ENCODE measurements around the gene PCSK6. TPM values are rescaled to one million over a fixed set of nuclear protein-coding genes. Genes with fewer than 3 reads are reported as not detected.

PCSK6 gene
- total RNA-seq, 1 experiment from 2014 or later, result 10.6 TPM

DNA sequence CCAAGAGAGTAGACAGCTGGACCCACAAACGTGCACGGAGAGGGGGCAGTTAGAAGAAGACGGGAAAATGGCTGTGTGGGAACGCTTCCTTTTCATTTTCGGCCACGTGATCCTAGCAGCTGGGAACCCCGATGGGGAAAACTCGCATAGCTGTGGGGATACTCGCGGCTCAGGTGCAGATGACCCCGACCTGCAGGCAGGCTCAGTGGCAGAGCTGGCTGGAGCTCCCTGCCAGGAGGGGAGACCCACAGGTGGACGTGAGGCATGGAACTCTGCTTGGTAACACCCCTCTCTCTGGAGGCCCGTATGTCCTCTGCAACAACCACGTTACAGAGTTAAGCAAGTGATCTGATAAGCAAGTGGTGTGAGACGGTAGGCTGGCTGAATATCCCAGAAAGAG lies 109.9 kb downstream of the PCSK6 start:
- Histone ChIP-seq H3K27me3 (ENCODE audit: control insufficient read depth, insufficient read depth, low read length) (no peaks in the 10 kb centered on the region), H3K9me3 (ENCODE audit: control insufficient read depth, insufficient read depth, low read depth, low read length) (no peaks in the 10 kb centered on the region), H3K4me3 (ENCODE audit: low read depth in 2 of 2, low read length in 2 of 2) (no peak overlapping the region), H3K4me1 (ENCODE audit: control insufficient read depth, insufficient read depth, low read length) (no peaks in the 10 kb centered on the region), H3K27ac (ENCODE audit: low read length) (no peak overlapping the region), H3K36me3 (ENCODE audit: control insufficient read depth, insufficient read depth, low read length) (no peaks in the 10 kb centered on the region)
- TF ChIP-seq TCF7L2 (IDR thresholded peaks at IDR 0.05; ENCODE audit: low read depth, low read length) (no peak), POLR2AphosphoS5 (IDR thresholded peaks at IDR 0.05; ENCODE audit: low read depth, low read length) (no peak), SIN3A (IDR thresholded peaks at IDR 0.05; ENCODE audit: borderline replicate concordance, insufficient read depth, low read depth, low read length) (no peak)
- TF ChIP-seq, protein P1, sequence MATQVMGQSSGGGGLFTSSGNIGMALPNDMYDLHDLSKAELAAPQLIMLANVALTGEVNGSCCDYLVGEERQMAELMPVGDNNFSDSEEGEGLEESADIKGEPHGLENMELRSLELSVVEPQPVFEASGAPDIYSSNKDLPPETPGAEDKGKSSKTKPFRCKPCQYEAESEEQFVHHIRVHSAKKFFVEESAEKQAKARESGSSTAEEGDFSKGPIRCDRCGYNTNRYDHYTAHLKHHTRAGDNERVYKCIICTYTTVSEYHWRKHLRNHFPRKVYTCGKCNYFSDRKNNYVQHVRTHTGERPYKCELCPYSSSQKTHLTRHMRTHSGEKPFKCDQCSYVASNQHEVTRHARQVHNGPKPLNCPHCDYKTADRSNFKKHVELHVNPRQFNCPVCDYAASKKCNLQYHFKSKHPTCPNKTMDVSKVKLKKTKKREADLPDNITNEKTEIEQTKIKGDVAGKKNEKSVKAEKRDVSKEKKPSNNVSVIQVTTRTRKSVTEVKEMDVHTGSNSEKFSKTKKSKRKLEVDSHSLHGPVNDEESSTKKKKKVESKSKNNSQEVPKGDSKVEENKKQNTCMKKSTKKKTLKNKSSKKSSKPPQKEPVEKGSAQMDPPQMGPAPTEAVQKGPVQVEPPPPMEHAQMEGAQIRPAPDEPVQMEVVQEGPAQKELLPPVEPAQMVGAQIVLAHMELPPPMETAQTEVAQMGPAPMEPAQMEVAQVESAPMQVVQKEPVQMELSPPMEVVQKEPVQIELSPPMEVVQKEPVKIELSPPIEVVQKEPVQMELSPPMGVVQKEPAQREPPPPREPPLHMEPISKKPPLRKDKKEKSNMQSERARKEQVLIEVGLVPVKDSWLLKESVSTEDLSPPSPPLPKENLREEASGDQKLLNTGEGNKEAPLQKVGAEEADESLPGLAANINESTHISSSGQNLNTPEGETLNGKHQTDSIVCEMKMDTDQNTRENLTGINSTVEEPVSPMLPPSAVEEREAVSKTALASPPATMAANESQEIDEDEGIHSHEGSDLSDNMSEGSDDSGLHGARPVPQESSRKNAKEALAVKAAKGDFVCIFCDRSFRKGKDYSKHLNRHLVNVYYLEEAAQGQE (IDR thresholded peaks at IDR 0.05; ENCODE audit: insufficient read depth in 1 of 2, low read depth in 2 of 2, low read length in 1 of 2), result no peak
- TF ChIP-seq, protein P2, sequence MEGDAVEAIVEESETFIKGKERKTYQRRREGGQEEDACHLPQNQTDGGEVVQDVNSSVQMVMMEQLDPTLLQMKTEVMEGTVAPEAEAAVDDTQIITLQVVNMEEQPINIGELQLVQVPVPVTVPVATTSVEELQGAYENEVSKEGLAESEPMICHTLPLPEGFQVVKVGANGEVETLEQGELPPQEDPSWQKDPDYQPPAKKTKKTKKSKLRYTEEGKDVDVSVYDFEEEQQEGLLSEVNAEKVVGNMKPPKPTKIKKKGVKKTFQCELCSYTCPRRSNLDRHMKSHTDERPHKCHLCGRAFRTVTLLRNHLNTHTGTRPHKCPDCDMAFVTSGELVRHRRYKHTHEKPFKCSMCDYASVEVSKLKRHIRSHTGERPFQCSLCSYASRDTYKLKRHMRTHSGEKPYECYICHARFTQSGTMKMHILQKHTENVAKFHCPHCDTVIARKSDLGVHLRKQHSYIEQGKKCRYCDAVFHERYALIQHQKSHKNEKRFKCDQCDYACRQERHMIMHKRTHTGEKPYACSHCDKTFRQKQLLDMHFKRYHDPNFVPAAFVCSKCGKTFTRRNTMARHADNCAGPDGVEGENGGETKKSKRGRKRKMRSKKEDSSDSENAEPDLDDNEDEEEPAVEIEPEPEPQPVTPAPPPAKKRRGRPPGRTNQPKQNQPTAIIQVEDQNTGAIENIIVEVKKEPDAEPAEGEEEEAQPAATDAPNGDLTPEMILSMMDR (IDR thresholded peaks at IDR 0.05), result no peak
- intact Hi-C loops (cut with micrococcal nuclease; ENCODE audit: unreplicated experiment), result no loop called here
- BruUV-seq (replicated peaks), result no TSS peak
- CTCF ChIA-PET, result no interaction called here
- POLR2A ChIA-PET, result no interaction called here
- in situ Hi-C loops (cut with HindIII; ENCODE audit: low pct_unique_long_range_greater_than_20kb, low sequenced_read_pairs), result no loop called here
- DNase-seq (ENCODE audit: low read depth, low spot score), result no peak
- ATAC-seq, result no peak

DNA sequence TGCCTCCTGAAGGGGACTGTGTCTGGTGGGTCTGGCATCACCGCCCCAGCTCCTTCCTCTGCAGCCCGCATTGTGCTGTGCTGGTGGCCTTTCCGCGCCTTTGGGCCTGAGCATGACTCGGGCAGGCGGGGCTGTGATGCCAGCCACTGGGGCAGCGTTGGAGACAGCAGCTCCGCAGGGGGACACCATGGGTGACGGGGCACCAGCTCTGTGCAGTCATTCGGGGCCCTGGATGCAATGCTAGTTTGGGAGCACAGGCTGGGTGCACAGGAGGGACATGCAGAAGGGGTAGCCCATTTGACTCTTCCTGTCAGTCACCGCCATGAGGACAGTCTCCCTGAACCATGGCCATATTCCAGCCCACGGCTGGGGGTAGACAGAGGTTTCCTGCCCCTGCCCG lies 110.6 kb downstream of the PCSK6 start:
- Histone ChIP-seq H3K4me1 (ENCODE audit: control insufficient read depth, insufficient read depth, low read length) (no peaks in the 10 kb centered on the region), H3K9me3 (ENCODE audit: control insufficient read depth, insufficient read depth, low read depth, low read length) (no peaks in the 10 kb centered on the region), H3K27me3 (ENCODE audit: control insufficient read depth, insufficient read depth, low read length) (no peaks in the 10 kb centered on the region), H3K27ac (ENCODE audit: low read length) (no peak overlapping the region), H3K4me3 (ENCODE audit: low read depth in 2 of 2, low read length in 2 of 2) (no peak overlapping the region), H3K36me3 (ENCODE audit: control insufficient read depth, insufficient read depth, low read length) (no peaks in the 10 kb centered on the region)
- BruUV-seq (replicated peaks), result no TSS peak
- TF ChIP-seq, protein P1 (IDR thresholded peaks at IDR 0.05; ENCODE audit: insufficient read depth in 1 of 2, low read depth in 2 of 2, low read length in 1 of 2), result no peak
- TF ChIP-seq POLR2AphosphoS5 (IDR thresholded peaks at IDR 0.05; ENCODE audit: low read depth, low read length) (no peak), SIN3A (IDR thresholded peaks at IDR 0.05; ENCODE audit: borderline replicate concordance, insufficient read depth, low read depth, low read length) (no peak), TCF7L2 (IDR thresholded peaks at IDR 0.05; ENCODE audit: low read depth, low read length) (no peak)
- no peak for DNase-seq (ENCODE audit: low read depth, low spot score)
- in situ Hi-C loops (cut with HindIII; ENCODE audit: low pct_unique_long_range_greater_than_20kb, low sequenced_read_pairs), result no loop called here
- CTCF ChIA-PET, result no interaction called here
- no peak for ATAC-seq
- intact Hi-C loops (cut with micrococcal nuclease; ENCODE audit: unreplicated experiment), result no loop called here
- POLR2A ChIA-PET, result no interaction called here

All from Panc1 (cell line).